NT2/D1 (cell line): ENCODE data around the gene LYSET.
"Not testable (repeated sequence)": the region's sequence is repeated elsewhere in the genome, so short reads cannot be mapped to it uniquely, and the experiment has no call there.

Source experiments
- SUZ12 ChIP-seq: IDR thresholded peaks from 2 replicates; pipeline ENCODE4 v1.6.1; 2011; ENCODE audit not compliant: insufficient read length, insufficient read depth; ENCODE audit errors: extremely low read depth
- YY1 ChIP-seq: IDR thresholded peaks from 2 replicates; pipeline ENCODE4 v1.6.1; 2011; ENCODE audit not compliant: insufficient read length, insufficient read depth

DNA sequence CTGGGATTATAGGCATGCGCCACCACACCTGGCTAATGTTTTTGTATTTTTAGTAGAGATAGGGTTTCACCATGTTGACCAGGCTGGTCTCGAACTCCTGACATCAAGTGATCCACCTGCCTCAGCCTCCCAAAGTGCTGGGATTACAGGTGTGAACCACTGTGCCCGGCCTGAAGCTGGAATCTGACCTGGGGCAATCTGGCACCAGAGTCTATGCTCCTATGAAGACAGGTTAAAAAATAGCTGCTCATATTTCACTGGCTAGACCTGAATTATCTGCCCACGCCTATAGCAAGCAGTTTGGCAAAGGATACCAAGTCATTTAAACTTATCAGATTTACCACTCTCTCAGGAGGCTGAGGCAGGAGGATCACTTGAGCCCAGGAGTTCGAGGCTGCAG, 10.4 kb upstream of the LYSET start:
- TF ChIP-seq YY1, SUZ12: not testable (repeated sequence)
